PC-3 (cell line): Measurements from ENCODE around the gene SCAMP4.

ENCODE experiments used
- EZH2 ChIP-seq: fragments of 300-600 bp; sonication (generic); IDR thresholded peaks from one replicate; pipeline ENCODE4 v1.6.1; 2017; ENCODE audit warnings: antibody characterized with exemption, mild to moderate bottlenecking, low read length; ENCODE audit not compliant: unreplicated experiment
- EZH2phosphoT487 ChIP-seq: fragments of 300-600 bp; sonication (generic); IDR thresholded peaks from 2 replicates; pipeline ENCODE4 v1.6.1; 2018; ENCODE audit warnings: mild to moderate bottlenecking, antibody characterized with exemption, low read length, borderline replicate concordance
- TF ChIP-seq, protein P1 (sequence below): fragments of 300-600 bp; sonication (generic); conservative IDR thresholded peaks from 2 replicates; pipeline ENCODE4 v1.5.1; 2017; ENCODE audit warnings: antibody characterized with exemption, low read depth, mild to moderate bottlenecking, low read length

GRCh38 chr19:1882786-1883692 lies 22.2 kb upstream of the SCAMP4 start:
- no peak for TF ChIP-seq EZH2
- TF ChIP-seq, protein P1, sequence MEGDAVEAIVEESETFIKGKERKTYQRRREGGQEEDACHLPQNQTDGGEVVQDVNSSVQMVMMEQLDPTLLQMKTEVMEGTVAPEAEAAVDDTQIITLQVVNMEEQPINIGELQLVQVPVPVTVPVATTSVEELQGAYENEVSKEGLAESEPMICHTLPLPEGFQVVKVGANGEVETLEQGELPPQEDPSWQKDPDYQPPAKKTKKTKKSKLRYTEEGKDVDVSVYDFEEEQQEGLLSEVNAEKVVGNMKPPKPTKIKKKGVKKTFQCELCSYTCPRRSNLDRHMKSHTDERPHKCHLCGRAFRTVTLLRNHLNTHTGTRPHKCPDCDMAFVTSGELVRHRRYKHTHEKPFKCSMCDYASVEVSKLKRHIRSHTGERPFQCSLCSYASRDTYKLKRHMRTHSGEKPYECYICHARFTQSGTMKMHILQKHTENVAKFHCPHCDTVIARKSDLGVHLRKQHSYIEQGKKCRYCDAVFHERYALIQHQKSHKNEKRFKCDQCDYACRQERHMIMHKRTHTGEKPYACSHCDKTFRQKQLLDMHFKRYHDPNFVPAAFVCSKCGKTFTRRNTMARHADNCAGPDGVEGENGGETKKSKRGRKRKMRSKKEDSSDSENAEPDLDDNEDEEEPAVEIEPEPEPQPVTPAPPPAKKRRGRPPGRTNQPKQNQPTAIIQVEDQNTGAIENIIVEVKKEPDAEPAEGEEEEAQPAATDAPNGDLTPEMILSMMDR: no peak
- TF ChIP-seq EZH2phosphoT487: no peak
